ENCODE data around the gene CYSRT1. TPM values are rescaled to one million over a fixed set of nuclear protein-coding genes. Genes with fewer than 3 reads are reported as not detected.

Gene CYSRT1
- total RNA-seq, 1 experiment from 2014 or later = 3.0 TPM

DNA sequence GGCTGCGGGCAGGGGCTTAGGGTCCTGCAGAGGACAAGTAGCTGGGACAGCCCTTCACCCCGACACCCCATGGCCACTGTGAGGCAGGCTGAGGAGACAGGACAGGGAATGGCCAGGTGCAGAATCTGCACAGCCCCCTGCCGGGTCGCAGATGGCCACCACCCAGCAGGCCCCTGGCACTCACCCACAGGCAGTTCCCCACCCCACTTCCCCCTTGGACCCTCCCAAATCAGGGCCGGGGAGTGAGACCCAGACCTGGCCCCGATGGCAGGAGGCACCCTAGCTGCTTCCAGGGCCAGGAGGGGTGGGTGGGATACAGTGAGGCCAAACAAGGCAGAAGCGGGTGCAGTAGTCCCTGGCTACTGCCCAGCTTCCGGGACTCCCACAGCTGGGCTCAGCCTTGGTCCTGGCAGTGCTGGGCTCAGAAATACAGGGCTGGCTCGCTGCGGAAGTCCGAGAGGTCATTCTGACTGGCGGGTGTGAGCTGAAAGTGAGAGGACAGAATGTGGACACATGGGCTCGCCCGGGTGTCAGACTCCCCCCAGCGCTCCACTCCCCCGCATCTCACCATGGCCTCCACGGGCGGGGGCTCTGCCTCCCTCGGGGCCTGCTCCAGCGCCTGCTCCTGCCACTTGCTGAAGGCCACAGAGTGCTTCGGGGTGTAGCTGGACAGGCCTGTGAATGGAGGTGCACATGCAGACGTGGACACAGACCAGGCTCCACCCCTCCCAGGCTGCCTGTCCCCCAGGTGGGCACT, 33.1 kb upstream of the CYSRT1 start:
- H3K4me3 Mint-ChIP-seq (ENCODE audit: low read depth, unreplicated experiment) = no peak overlapping the region
- DNase-seq = no peak
- no peak overlapping the region for H3K27ac Mint-ChIP-seq (ENCODE audit: unreplicated experiment)
- TF ChIP-seq, protein P1, sequence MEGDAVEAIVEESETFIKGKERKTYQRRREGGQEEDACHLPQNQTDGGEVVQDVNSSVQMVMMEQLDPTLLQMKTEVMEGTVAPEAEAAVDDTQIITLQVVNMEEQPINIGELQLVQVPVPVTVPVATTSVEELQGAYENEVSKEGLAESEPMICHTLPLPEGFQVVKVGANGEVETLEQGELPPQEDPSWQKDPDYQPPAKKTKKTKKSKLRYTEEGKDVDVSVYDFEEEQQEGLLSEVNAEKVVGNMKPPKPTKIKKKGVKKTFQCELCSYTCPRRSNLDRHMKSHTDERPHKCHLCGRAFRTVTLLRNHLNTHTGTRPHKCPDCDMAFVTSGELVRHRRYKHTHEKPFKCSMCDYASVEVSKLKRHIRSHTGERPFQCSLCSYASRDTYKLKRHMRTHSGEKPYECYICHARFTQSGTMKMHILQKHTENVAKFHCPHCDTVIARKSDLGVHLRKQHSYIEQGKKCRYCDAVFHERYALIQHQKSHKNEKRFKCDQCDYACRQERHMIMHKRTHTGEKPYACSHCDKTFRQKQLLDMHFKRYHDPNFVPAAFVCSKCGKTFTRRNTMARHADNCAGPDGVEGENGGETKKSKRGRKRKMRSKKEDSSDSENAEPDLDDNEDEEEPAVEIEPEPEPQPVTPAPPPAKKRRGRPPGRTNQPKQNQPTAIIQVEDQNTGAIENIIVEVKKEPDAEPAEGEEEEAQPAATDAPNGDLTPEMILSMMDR (IDR thresholded peaks at IDR 0.05; ENCODE audit: unreplicated experiment) = no peak
- H3K27me3 Mint-ChIP-seq (ENCODE audit: unreplicated experiment) = no peaks in the 10 kb centered on the region
- peaks cover 24% of the 10 kb centered on the region for H3K4me1 Mint-ChIP-seq (ENCODE audit: low read depth, unreplicated experiment)
- peaks cover 46% of the 10 kb centered on the region for H3K36me3 Mint-ChIP-seq (ENCODE audit: insufficient read depth, unreplicated experiment)
- no TSS peak for BruUV-seq (replicated peaks)
- CTCF ChIA-PET = interaction anchor here (0.6 kb wide), 1 partner anchor 32 kb away, joined by 3 read pairs; no protein-coding TSS in a partner anchor
- intact Hi-C loops (cut with micrococcal nuclease; ENCODE audit: unreplicated experiment) = no loop called here
- H3K9me3 Mint-ChIP-seq (ENCODE audit: low read depth, unreplicated experiment) = no peaks in the 10 kb centered on the region

GRCh38 chr9:137192448-137192780, 32.6 kb upstream of the CYSRT1 start:
- H3K4me3 Mint-ChIP-seq (ENCODE audit: low read depth, unreplicated experiment) = no peak overlapping the region
- no peaks in the 10 kb centered on the region for H3K9me3 Mint-ChIP-seq (ENCODE audit: low read depth, unreplicated experiment)
- TF ChIP-seq, protein P1 (IDR thresholded peaks at IDR 0.05; ENCODE audit: unreplicated experiment) = no peak
- H3K27me3 Mint-ChIP-seq (ENCODE audit: unreplicated experiment) = no peaks in the 10 kb centered on the region
- intact Hi-C loops (cut with micrococcal nuclease; ENCODE audit: unreplicated experiment) = no loop called here
- H3K27ac Mint-ChIP-seq (ENCODE audit: unreplicated experiment) = no peak overlapping the region
- peaks cover 41% of the 10 kb centered on the region for H3K36me3 Mint-ChIP-seq (ENCODE audit: insufficient read depth, unreplicated experiment)
- DNase-seq = no peak
- H3K4me1 Mint-ChIP-seq (ENCODE audit: low read depth, unreplicated experiment) = peaks cover 29% of the 10 kb centered on the region
- no TSS peak for BruUV-seq (replicated peaks)
- CTCF ChIA-PET = no interaction called here

GRCh38 chr9:137192859-137193258, 32.1 kb upstream of the CYSRT1 start:
- no peak overlapping the region for H3K27ac Mint-ChIP-seq (ENCODE audit: unreplicated experiment)
- TF ChIP-seq, protein P1 (IDR thresholded peaks at IDR 0.05; ENCODE audit: unreplicated experiment) = no peak
- peaks cover 30% of the 10 kb centered on the region for H3K4me1 Mint-ChIP-seq (ENCODE audit: low read depth, unreplicated experiment)
- CTCF ChIA-PET = no interaction called here
- no peak for DNase-seq
- intact Hi-C loops (cut with micrococcal nuclease; ENCODE audit: unreplicated experiment) = no loop called here
- H3K36me3 Mint-ChIP-seq (ENCODE audit: insufficient read depth, unreplicated experiment) = peaks cover 41% of the 10 kb centered on the region
- no peaks in the 10 kb centered on the region for H3K27me3 Mint-ChIP-seq (ENCODE audit: unreplicated experiment)
- H3K9me3 Mint-ChIP-seq (ENCODE audit: low read depth, unreplicated experiment) = no peaks in the 10 kb centered on the region
- BruUV-seq (replicated peaks) = no TSS peak
- no peak overlapping the region for H3K4me3 Mint-ChIP-seq (ENCODE audit: low read depth, unreplicated experiment)

GRCh38 chr9:137193771-137194170, 31.2 kb upstream of the CYSRT1 start:
- Mint-ChIP-seq H3K27ac (ENCODE audit: unreplicated experiment) (no peak overlapping the region), H3K36me3 (ENCODE audit: insufficient read depth, unreplicated experiment) (peaks cover 41% of the 10 kb centered on the region), H3K9me3 (ENCODE audit: low read depth, unreplicated experiment) (no peaks in the 10 kb centered on the region), H3K4me1 (ENCODE audit: low read depth, unreplicated experiment) (peaks cover 35% of the 10 kb centered on the region), H3K4me3 (ENCODE audit: low read depth, unreplicated experiment) (no peak overlapping the region), H3K27me3 (ENCODE audit: unreplicated experiment) (no peaks in the 10 kb centered on the region)
- TF ChIP-seq, protein P1 (IDR thresholded peaks at IDR 0.05; ENCODE audit: unreplicated experiment) = no peak
- no TSS peak for BruUV-seq (replicated peaks)
- intact Hi-C loops (cut with micrococcal nuclease; ENCODE audit: unreplicated experiment) = no loop called here
- CTCF ChIA-PET = interaction anchor here (0.6 to 1.2 kb wide), 2 partner anchors 33 to 43 kb away, joined by 3 to 4 read pairs; partner anchors contain the start of gene RNF224
- no peak for DNase-seq

All from Calu3 (cell line).